K562 (cell line): ENCODE results near the gene TMEM87B. TPM values are rescaled to one million over a fixed set of nuclear protein-coding genes. Genes with fewer than 3 reads are reported as not detected.

ENCODE experiments used
- ATAC-seq: fragments of 200-7000 bp; cut with Tn5 transposase; 3 replicates; pipeline ENCODE4 v1.9.1; 2020; ENCODE audit warnings: moderate library complexity
- BruUV-seq: library from RNA; stranded (reverse); fragments of 400-500 nt; replicated peaks from 2 replicates; lab custom pipeline; 2021; lab: Mats Ljungman, UMichigan
- CTCF ChIA-PET: fragments of 300-600 bp; formaldehyde crosslinking; extraction: SDS; loops from one replicate; lab custom pipeline; 2021; ENCODE audit warnings: low intra/inter-chr PET ratio; lab: Yijun Ruan, JAX
- POLR2A ChIA-PET: fragments of 300-600, 350-650 bp; sonication (Branson Sonifier 250); formaldehyde crosslinking; extraction: SDS; loops from one replicate; lab custom pipeline; 2021; ENCODE audit warnings: antibody characterized with exemption, inconsistent platforms; lab: Yijun Ruan, JAX
- DNase-seq, 4 experiments: peaks; one replicate each; pipeline versions ENCODE4 v3.0.0 to v3.0.0-alpha.2; 2011 to 2018; ENCODE audit warnings: low spot score in 3 of 4, mixed read lengths in 3 of 4; ENCODE audit errors: extremely low read depth in 1 of 4
- FAIRE-seq: peaks from 2 replicates; lab custom pipeline; 2011; peaks lifted over from hg19 to GRCh38; lab: Jason Lieb, UNC
- H2AFZ ChIP-seq: 2 replicates; pipeline ENCODE4 v1.6.0; 2011; ENCODE audit warnings: low read depth, low read length, control low read depth, inconsistent platforms
- H3K27ac ChIP-seq: fragments of 200-600 bp; 3 replicates; pipeline ENCODE4 v1.8.0; 2011; ENCODE audit warnings: low read depth, mild to moderate bottlenecking, control low read depth, inconsistent platforms, low read length, moderate library complexity, mixed read lengths; ENCODE audit errors: extremely low read depth
- H3K27me3 ChIP-seq, 2 experiments: fragments of 300-600 bp in 1 of 2; 2 replicates in 1 of 2; 3 replicates in 1 of 2; pipeline versions ENCODE4 v1.6.0 to v1.8.0; 2011; ENCODE audit warnings: inconsistent platforms in 2 of 2, low read length in 2 of 2, mild to moderate bottlenecking in 1 of 2, mixed read lengths in 1 of 2, moderate library complexity in 1 of 2; ENCODE audit not compliant: control insufficient read depth in 2 of 2, insufficient read depth in 2 of 2
- H3K36me3 ChIP-seq: fragments of 300-600 bp; 3 replicates; pipeline ENCODE4 v1.8.0; 2011; ENCODE audit warnings: mild to moderate bottlenecking, low read length, inconsistent platforms; ENCODE audit not compliant: control insufficient read depth, insufficient read depth
- H3K4me1 ChIP-seq, 2 experiments: fragments of 200-600 bp in 1 of 2; replicated peaks in 1 of 2; 2 replicates in 1 of 2; 3 replicates in 1 of 2; pipeline versions ENCODE4 v1.5.1 to v1.8.0; 2011; ENCODE audit warnings: inconsistent platforms in 2 of 2, low read length in 2 of 2, mild to moderate bottlenecking in 1 of 2, mixed read lengths in 1 of 2, moderate library complexity in 1 of 2; ENCODE audit not compliant: control insufficient read depth in 2 of 2, insufficient read depth in 2 of 2
- H3K4me2 ChIP-seq: 2 replicates; pipeline ENCODE4 v1.6.1; 2011; ENCODE audit warnings: low read length, control low read depth, inconsistent platforms, mixed read lengths; ENCODE audit not compliant: insufficient read depth
- H3K4me3 ChIP-seq: fragments of 200-600 bp; sonication (generic), shearing (Covaris generic); 2 replicates; pipeline ENCODE4 v1.5.1; 2016; ENCODE audit warnings: control low read depth, inconsistent platforms
- H3K79me2 ChIP-seq: fragments of 200-600 bp; 3 replicates; pipeline ENCODE4 v1.8.0; 2011; ENCODE audit warnings: low read length, inconsistent platforms; ENCODE audit not compliant: control insufficient read depth, insufficient read depth
- H3K9ac ChIP-seq, 2 experiments: 2 replicates each; pipeline versions ENCODE4 v1.6.0 to v1.6.1; 2011; ENCODE audit warnings: low read depth in 2 of 2, low read length in 2 of 2, control low read depth in 1 of 2, inconsistent platforms in 1 of 2, mild to moderate bottlenecking in 1 of 2, mixed read lengths in 1 of 2; ENCODE audit not compliant: insufficient read depth in 1 of 2
- H3K9me1 ChIP-seq: one replicate; pipeline ENCODE4 v1.6.0; 2011; ENCODE audit warnings: inconsistent platforms, mild to moderate bottlenecking, low read length, moderate library complexity; ENCODE audit not compliant: control insufficient read depth, insufficient read depth
- H3K9me3 ChIP-seq: replicated peaks from 2 replicates; pipeline ENCODE4 v1.5.1; 2011; ENCODE audit warnings: low read depth, low read length, inconsistent platforms; ENCODE audit not compliant: control insufficient read depth, insufficient read depth
- H4K20me1 ChIP-seq: replicated peaks from 2 replicates; pipeline ENCODE4 v1.6.1; 2011; ENCODE audit warnings: low read length, inconsistent platforms, mixed read lengths; ENCODE audit not compliant: control insufficient read depth, insufficient read depth
- ARID1B ChIP-seq: fragments of 450-650 bp; IDR thresholded peaks from 2 replicates; pipeline ENCODE4 v1.6.1; 2016; ENCODE audit warnings: antibody characterized with exemption, mild to moderate bottlenecking, inconsistent platforms
- CBX3 ChIP-seq, 2 experiments: IDR thresholded peaks; 1 replicate in 1 of 2; 2 replicates in 1 of 2; pipeline ENCODE4 v1.6.1; 2012; ENCODE audit warnings: inconsistent platforms in 2 of 2, low read length in 2 of 2, borderline replicate concordance in 1 of 2, control low read depth in 1 of 2
- FOXK2 ChIP-seq, 2 experiments: fragments of 450-650 bp; IDR thresholded peaks in 1 of 2; conservative IDR thresholded peaks in 1 of 2; 2 replicates each; pipeline ENCODE4 v1.6.1; 2016; ENCODE audit warnings: low read depth in 2 of 2, mild to moderate bottlenecking in 1 of 2
- MCM2 ChIP-seq: fragments of 450-650 bp; IDR thresholded peaks from 2 replicates; pipeline ENCODE4 v1.6.1; 2017; ENCODE audit warnings: low read depth, mild to moderate bottlenecking
- MYNN ChIP-seq, 2 experiments: sonication (generic); formaldehyde crosslinking in 1 of 2; IDR thresholded peaks; 2 replicates each; pipeline versions ENCODE4 v1.5.0 to v1.6.1; 2016 to 2020; ENCODE audit warnings: antibody characterized with exemption in 1 of 2, missing genetic modification reagents in 1 of 2
- SRSF7 ChIP-seq: fragments of 200-400 bp; formaldehyde crosslinking; optimal IDR thresholded peaks from 2 replicates; pipeline ENCODE3; 2017; ENCODE audit warnings: mild to moderate bottlenecking, low read depth, low read length
- TRIM24 ChIP-seq, 2 experiments: fragments of 450-650 bp; IDR thresholded peaks; 2 replicates each; pipeline ENCODE4 v1.6.1; 2016
- TRIM28 ChIP-seq: fragments of 450-650 bp; IDR thresholded peaks from 2 replicates; pipeline ENCODE4 v1.6.1; 2017
- ZNF165 ChIP-seq: fragments of 250-450 bp; sonication (Bioruptor Pico); IDR thresholded peaks from 2 replicates; pipeline ENCODE4 v1.4.0; 2020; ENCODE audit warnings: borderline replicate concordance
- ZNF780A ChIP-seq: fragments of 250-450 bp; sonication (Bioruptor Pico); IDR thresholded peaks from 2 replicates; pipeline ENCODE4 v1.5.0; 2021; ENCODE audit warnings: mild to moderate bottlenecking
- WGBS: fragments of 100-300 bp; shearing (Covaris generic); methylation state at CpG from one replicate; pipeline ENCODE4 v1.1.6; 2016; ENCODE audit warnings: low coverage, mixed read lengths; ENCODE audit not compliant: insufficient coverage; ENCODE audit errors: missing lambda C conversion rate; 5-methylcytosine and 5-hydroxymethylcytosine counted together
- in situ Hi-C: fragments of 300-500 bp; cut with MboI; formaldehyde crosslinking; loops from 4 replicates; pipeline ENCODE4 v1.15.0; 2018; ENCODE audit warnings: inconsistent platforms, mixed read lengths
- intact Hi-C: fragments of 100-400 bp; cut with micrococcal nuclease; formaldehyde crosslinking; loops from 2 replicates; pipeline ENCODE4 v1.14.2; 2022
- polyA plus RNA-seq, 8 experiments: library from polyadenylated mRNA; depleted of rRNA in 4 of 8; stranded (reverse) in 5 of 8; unstranded in 3 of 8; fragments of >200 nt; fragmentation: Nextera tagmentation in 2 of 8; fragmentation: Illumina TruSeq in 1 of 8; extraction: Ambion mirVana in 2 of 8; extraction: Trizol in 1 of 8; gene quantifications; 2 replicates each; pipeline versions ENCODE4 v1.2.1 to v1.2.3, GENCODE V29; 2011 to 2014; ENCODE audit warnings: inconsistent platforms in 1 of 8, missing spikeins in 1 of 8
- total RNA-seq, 7 experiments: library from RNA; depleted of rRNA in 6 of 7; stranded (reverse); fragments of >200 nt in 6 of 7; fragmentation: Illumina TruSeq in 2 of 7; extraction: Trizol in 2 of 7; gene quantifications; 2 replicates each; pipeline versions ENCODE4 v1.2.1 to v1.2.3, GENCODE V29; 2011 to 2021; ENCODE audit warnings: low replicate concordance in 1 of 7
- TF ChIP-seq, protein P1 (sequence below): fragments of 450-650 bp; IDR thresholded peaks from 2 replicates; pipeline ENCODE4 v1.6.1; 2018; ENCODE audit warnings: mild to moderate bottlenecking, low read depth; ENCODE audit not compliant: partially characterized antibody
- TF ChIP-seq, protein P2 (sequence below): fragments of 250-450 bp; sonication (Bioruptor Pico); IDR thresholded peaks from 2 replicates; pipeline ENCODE4 v1.5.1; 2021; ENCODE audit warnings: mild to moderate bottlenecking

Gene TMEM87B
- total and polyA plus RNA-seq, 9 of the 15 experiments (the other 6 are each of a cell fraction or from before 2014, with no cell fraction given): 3.7 to 17.1 (median 11.0) TPM

DNA sequence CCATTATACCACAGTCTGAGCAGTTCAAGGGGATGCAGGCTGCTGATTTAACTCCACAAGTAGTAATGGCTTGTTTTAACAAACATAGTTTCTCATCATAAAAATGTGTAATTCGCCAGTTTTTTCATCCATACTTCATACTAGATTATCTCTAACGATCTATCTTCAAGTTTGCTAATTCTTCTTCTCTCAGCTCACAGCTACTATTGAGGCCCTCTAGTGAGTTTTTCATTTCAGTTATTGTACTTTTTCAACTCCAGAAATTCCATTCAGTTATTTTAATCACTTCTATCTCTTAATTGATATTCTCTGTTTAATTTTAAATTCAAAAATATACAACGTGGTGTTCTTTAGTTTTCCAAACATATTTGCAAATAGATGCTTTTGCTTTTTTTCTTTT, 20.1 kb upstream of the TMEM87B start:
- Histone ChIP-seq H3K4me2 (no peak overlapping the region), H3K27ac (no peak overlapping the region), H3K9me1 (no peaks in the 10 kb centered on the region), H3K4me1 (no peaks in the 10 kb centered on the region; a peak in 2 of 5 replicates), H3K9ac (no peak overlapping the region), H3K36me3 (no peaks in the 10 kb centered on the region)
- FAIRE-seq (no peak), DNase-seq (no peak), ATAC-seq (no peak)
- in situ Hi-C loops: loop anchor here (5.0 kb wide), 1 partner anchor 128 kb away; no protein-coding TSS in a partner anchor
- ChIA-PET POLR2A (no interaction called here), CTCF (no interaction called here)
- no TSS peak for BruUV-seq
- peak in 1 of 2 experiments; percentile 48; a peak in 1 of 4 replicates for TF ChIP-seq TRIM24 (IDR thresholded peaks at IDR 0.05)
- no peak for TF ChIP-seq SRSF7
- TF ChIP-seq ARID1B: no peak
- peak in 1 of 2 experiments; percentile 86; a peak in 2 of 3 replicates for TF ChIP-seq CBX3 (IDR thresholded peaks at IDR 0.05; ENCODE audit: borderline replicate concordance in 1 of 2, low read length in 2 of 2)
- no peak for TF ChIP-seq MCM2
- TF ChIP-seq, protein P1, sequence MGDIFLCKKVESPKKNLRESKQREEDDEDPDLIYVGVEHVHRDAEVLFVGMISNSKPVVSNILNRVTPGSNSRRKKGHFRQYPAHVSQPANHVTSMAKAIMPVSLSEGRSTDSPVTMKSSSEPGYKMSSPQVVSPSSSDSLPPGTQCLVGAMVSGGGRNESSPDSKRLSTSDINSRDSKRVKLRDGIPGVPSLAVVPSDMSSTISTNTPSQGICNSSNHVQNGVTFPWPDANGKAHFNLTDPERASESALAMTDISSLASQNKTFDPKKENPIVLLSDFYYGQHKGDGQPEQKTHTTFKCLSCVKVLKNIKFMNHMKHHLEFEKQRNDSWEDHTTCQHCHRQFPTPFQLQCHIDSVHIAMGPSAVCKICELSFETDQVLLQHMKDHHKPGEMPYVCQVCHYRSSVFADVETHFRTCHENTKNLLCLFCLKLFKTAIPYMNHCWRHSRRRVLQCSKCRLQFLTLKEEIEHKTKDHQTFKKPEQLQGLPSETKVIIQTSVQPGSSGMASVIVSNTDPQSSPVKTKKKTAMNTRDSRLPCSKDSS: peak; percentile 56
- no peak for TF ChIP-seq MYNN (IDR thresholded peaks at IDR 0.05)
- no peak for TF ChIP-seq MYNN (CRISPR knock-in tag; IDR thresholded peaks at IDR 0.05)
- TF ChIP-seq FOXK2 (conservative IDR thresholded peaks at IDR 0.05 in 1 of 2, IDR thresholded peaks at IDR 0.05 in 1 of 2; ENCODE audit: low read depth in 2 of 2): no peak
- TF ChIP-seq ZNF165 (CRISPR knock-in tag): no peak
- TF ChIP-seq, protein P2, sequence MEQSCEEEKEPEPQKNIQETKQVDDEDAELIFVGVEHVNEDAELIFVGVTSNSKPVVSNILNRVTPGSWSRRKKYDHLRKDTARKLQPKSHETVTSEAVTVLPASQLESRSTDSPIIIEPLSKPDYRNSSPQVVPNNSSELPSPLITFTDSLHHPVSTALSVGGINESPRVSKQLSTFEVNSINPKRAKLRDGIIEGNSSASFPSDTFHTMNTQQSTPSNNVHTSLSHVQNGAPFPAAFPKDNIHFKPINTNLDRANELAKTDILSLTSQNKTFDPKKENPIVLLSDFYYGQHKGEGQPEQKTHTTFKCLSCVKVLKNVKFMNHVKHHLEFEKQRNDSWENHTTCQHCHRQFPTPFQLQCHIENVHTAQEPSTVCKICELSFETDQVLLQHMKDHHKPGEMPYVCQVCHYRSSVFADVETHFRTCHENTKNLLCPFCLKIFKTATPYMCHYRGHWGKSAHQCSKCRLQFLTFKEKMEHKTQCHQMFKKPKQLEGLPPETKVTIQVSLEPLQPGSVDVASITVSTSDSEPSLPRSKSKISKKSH (CRISPR knock-in tag): 0 out of 2 replicates have a peak, but pooled peaks have one; percentile 29
- TF ChIP-seq TRIM28: peak; percentile 81
- TF ChIP-seq ZNF780A (CRISPR knock-in tag): no peak
- TF ChIP-seq, all 486 proteins: peak for 5
- 17% methylated on average over 3 of the region's 3 CpGs for WGBS
- Histone ChIP-seq H3K4me3 (no peak overlapping the region), H3K79me2 (no peaks in the 10 kb centered on the region), H4K20me1 (no peaks in the 10 kb centered on the region), H3K27me3 (no peaks in the 10 kb centered on the region; a peak in 1 of 5 replicates), H2AFZ (no peak overlapping the region), H3K9me3 (0 out of 2 replicates have a peak, but pooled peaks cover 4% of the 10 kb centered on the region)
- intact Hi-C loops: no loop called here
